ENCODE data around the gene NRAP.

DNA sequence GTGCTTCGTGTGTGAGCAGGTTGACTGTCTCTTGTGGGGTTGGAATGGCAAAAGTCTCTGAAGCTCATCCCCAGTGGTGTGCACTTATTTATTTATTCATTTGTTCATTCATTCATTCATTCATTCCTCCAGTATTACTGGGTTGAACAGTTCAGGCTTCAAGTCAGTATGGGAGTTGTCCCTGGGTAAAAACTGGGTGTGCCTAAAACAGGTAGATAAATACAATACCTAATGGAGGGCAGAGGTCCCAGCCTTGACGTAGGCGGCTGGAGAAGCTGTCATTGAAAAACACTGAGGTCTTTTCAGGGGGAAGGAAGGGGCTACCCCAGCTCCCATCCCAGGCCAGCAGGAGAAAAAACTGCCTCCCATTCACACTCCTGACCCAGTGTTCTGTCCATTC, 26.9 kb upstream of the NRAP start:
- TF ChIP-seq TAF1 (IDR thresholded peaks at IDR 0.05; ENCODE audit: low read depth, low read length) (no peak), SUZ12 (IDR thresholded peaks at IDR 0.05; ENCODE audit: low read length) (no peak), YY1 (IDR thresholded peaks at IDR 0.05; ENCODE audit: low read depth, low read length) (no peak), JUN (IDR thresholded peaks at IDR 0.05; ENCODE audit: low read depth, low read length) (no peak), POLR2A (IDR thresholded peaks at IDR 0.05; ENCODE audit: control extremely low read depth in 1 of 2, low read depth in 2 of 2, low read length in 2 of 2) (no peak), EZH2 (IDR thresholded peaks at IDR 0.05; ENCODE audit: low read depth, low read length, severe bottlenecking) (no peak), RXRA (IDR thresholded peaks at IDR 0.05; ENCODE audit: insufficient read depth, low read depth, low read length) (no peak), CBX8 (IDR thresholded peaks at IDR 0.05; ENCODE audit: borderline replicate concordance, low read depth, low read length) (no peak)
- TF ChIP-seq, protein P1, sequence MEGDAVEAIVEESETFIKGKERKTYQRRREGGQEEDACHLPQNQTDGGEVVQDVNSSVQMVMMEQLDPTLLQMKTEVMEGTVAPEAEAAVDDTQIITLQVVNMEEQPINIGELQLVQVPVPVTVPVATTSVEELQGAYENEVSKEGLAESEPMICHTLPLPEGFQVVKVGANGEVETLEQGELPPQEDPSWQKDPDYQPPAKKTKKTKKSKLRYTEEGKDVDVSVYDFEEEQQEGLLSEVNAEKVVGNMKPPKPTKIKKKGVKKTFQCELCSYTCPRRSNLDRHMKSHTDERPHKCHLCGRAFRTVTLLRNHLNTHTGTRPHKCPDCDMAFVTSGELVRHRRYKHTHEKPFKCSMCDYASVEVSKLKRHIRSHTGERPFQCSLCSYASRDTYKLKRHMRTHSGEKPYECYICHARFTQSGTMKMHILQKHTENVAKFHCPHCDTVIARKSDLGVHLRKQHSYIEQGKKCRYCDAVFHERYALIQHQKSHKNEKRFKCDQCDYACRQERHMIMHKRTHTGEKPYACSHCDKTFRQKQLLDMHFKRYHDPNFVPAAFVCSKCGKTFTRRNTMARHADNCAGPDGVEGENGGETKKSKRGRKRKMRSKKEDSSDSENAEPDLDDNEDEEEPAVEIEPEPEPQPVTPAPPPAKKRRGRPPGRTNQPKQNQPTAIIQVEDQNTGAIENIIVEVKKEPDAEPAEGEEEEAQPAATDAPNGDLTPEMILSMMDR (IDR thresholded peaks at IDR 0.05; ENCODE audit: control extremely low read depth in 1 of 3, insufficient read depth in 1 of 3, low read depth in 1 of 3, low read length in 3 of 3) = no peak
- TF ChIP-seq, protein P2, sequence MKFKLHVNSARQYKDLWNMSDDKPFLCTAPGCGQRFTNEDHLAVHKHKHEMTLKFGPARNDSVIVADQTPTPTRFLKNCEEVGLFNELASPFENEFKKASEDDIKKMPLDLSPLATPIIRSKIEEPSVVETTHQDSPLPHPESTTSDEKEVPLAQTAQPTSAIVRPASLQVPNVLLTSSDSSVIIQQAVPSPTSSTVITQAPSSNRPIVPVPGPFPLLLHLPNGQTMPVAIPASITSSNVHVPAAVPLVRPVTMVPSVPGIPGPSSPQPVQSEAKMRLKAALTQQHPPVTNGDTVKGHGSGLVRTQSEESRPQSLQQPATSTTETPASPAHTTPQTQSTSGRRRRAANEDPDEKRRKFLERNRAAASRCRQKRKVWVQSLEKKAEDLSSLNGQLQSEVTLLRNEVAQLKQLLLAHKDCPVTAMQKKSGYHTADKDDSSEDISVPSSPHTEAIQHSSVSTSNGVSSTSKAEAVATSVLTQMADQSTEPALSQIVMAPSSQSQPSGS (IDR thresholded peaks at IDR 0.05; ENCODE audit: low read length) = no peak
